ENCODE measurements around the gene GPC3. TPM values are rescaled to one million over a fixed set of nuclear protein-coding genes. Genes with fewer than 3 reads are reported as not detected.

Gene GPC3
- total and polyA plus RNA-seq, 2 of the 4 experiments (the other 2 are of a cell fraction), result not detected

DNA sequence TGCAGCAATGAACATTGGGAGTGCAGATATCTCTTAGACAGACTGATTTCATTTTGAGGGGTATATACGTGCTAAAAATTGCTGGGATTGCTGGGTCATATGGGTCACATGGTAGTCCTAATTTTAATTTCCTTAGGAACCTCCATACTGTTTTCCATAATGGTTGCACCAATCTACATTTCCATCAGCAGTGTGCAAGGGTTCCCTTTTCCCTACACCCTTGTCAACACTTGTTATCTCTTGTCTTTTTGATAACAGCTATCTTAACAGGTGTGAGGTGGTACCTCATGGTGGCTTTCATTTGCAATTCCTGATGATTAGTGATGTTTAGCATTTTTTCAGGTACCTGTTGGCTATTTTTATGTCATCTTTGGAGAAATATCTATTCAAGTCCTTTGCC is 57.0 kb downstream of the GPC3 start:
- Histone ChIP-seq H2BK20ac (ENCODE audit: low read depth, low read length) (no peak overlapping the region), H3K4ac (ENCODE audit: low read depth, low read length) (no peak overlapping the region), H3K4me1 (ENCODE audit: control insufficient read depth, insufficient read depth, low read length) (no peaks in the 10 kb centered on the region), H4K20me1 (ENCODE audit: insufficient read depth, low read length) (no peaks in the 10 kb centered on the region), H2BK15ac (ENCODE audit: low read depth, low read length) (no peak overlapping the region), H3K79me1 (ENCODE audit: low read depth in 1 of 2, low read length in 2 of 2) (no peaks in the 10 kb centered on the region), H4K5ac (ENCODE audit: low read depth, low read length) (no peak overlapping the region), H2BK5ac (ENCODE audit: low read depth, low read length, poor library complexity, severe bottlenecking) (no peak overlapping the region), H3K14ac (replicated peaks; ENCODE audit: low read depth, low read length) (no peak overlapping the region), H4K91ac (ENCODE audit: insufficient read depth, low read depth, low read length) (no peak overlapping the region), H4K8ac (ENCODE audit: low read depth in 2 of 2, low read length in 2 of 2) (no peak overlapping the region), H3K27me3 (ENCODE audit: control insufficient read depth, insufficient read depth, low read length) (no peaks in the 10 kb centered on the region; the same call in 1 of the 2 replicates), H3K9ac (ENCODE audit: low read depth, low read length) (no peak overlapping the region), H3K4me3 (ENCODE audit: insufficient read depth, low read depth, low read length) (no peak overlapping the region), H3K18ac (ENCODE audit: low read depth, low read length) (no peak overlapping the region), H3K56ac (ENCODE audit: extremely low read depth, insufficient read depth, low read length) (no peak overlapping the region), H3K9me1 (ENCODE audit: insufficient read depth, low read length) (no peaks in the 10 kb centered on the region), H3K27ac (ENCODE audit: insufficient read depth, low read length) (no peak overlapping the region), H3K9me3 (ENCODE audit: control insufficient read depth, insufficient read depth, low read length) (no peaks in the 10 kb centered on the region), H2AK5ac (ENCODE audit: low read depth, low read length) (no peak overlapping the region), H3K23ac (ENCODE audit: low read depth, low read length) (no peak overlapping the region), H3K4me2 (ENCODE audit: low read depth, low read length) (no peak overlapping the region), H2AFZ (replicated peaks; ENCODE audit: low read length, poor library complexity) (no peak overlapping the region), H2AK9ac (replicated peaks; ENCODE audit: low read depth, low read length, poor library complexity) (no peak overlapping the region), H3K36me3 (ENCODE audit: control insufficient read depth, insufficient read depth, low read length) (no peaks in the 10 kb centered on the region), H2BK120ac (ENCODE audit: low read depth, low read length) (no peak overlapping the region)
- ChIA-PET POLR2A (ENCODE audit: unreplicated experiment) (no interaction called here), CTCF (no interaction called here)
- dilution Hi-C loops (cut with HindIII; ENCODE audit: low sequenced_read_pairs, unreplicated experiment) (no loop called here), in situ Hi-C loops (cut with MboI; ENCODE audit: low sequenced_read_pairs) (no loop called here), intact Hi-C loops (cut with micrococcal nuclease) (no loop called here)
- WGBS, 2 experiments (ENCODE audit: extremely low coverage in 2 of 2, insufficient read length in 1 of 2), result no CpG with 5 or more reads among the region's 1 CpG
- no TSS peak for BruUV-seq (replicated peaks)
- DNase-seq, result no peak
- TF ChIP-seq RCOR1 (IDR thresholded peaks at IDR 0.05; ENCODE audit: insufficient replicate concordance, low read length) (no peak), NFE2L2 (IDR thresholded peaks at IDR 0.05; ENCODE audit: low read depth, low read length) (no peak), MXI1 (IDR thresholded peaks at IDR 0.05; ENCODE audit: borderline replicate concordance, low read depth, low read length) (no peak), BHLHE40 (IDR thresholded peaks at IDR 0.05; ENCODE audit: low read depth, low read length) (no peak), POLR2A (IDR thresholded peaks at IDR 0.05; ENCODE audit: low read depth, low read length) (no peak), RAD21 (IDR thresholded peaks at IDR 0.05; ENCODE audit: low read length) (no peak), FOS (IDR thresholded peaks at IDR 0.05; ENCODE audit: low read depth, low read length) (no peak), CHD1 (IDR thresholded peaks at IDR 0.05; ENCODE audit: low read depth, low read length) (no peak), CEBPB (IDR thresholded peaks at IDR 0.05; ENCODE audit: low read depth, low read length) (no peak), MAFK (IDR thresholded peaks at IDR 0.05; ENCODE audit: low read depth, low read length) (no peak), SMC3 (IDR thresholded peaks at IDR 0.05; ENCODE audit: low read depth, low read length) (no peak), MAZ (IDR thresholded peaks at IDR 0.05; ENCODE audit: borderline replicate concordance, low read depth, low read length) (no peak), RFX5 (IDR thresholded peaks at IDR 0.05; ENCODE audit: low read depth, low read length) (no peak)
- TF ChIP-seq, protein P1, sequence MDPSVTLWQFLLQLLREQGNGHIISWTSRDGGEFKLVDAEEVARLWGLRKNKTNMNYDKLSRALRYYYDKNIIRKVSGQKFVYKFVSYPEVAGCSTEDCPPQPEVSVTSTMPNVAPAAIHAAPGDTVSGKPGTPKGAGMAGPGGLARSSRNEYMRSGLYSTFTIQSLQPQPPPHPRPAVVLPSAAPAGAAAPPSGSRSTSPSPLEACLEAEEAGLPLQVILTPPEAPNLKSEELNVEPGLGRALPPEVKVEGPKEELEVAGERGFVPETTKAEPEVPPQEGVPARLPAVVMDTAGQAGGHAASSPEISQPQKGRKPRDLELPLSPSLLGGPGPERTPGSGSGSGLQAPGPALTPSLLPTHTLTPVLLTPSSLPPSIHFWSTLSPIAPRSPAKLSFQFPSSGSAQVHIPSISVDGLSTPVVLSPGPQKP (IDR thresholded peaks at IDR 0.05; ENCODE audit: borderline replicate concordance, low read depth, low read length), result no peak
- TF ChIP-seq, protein P2, sequence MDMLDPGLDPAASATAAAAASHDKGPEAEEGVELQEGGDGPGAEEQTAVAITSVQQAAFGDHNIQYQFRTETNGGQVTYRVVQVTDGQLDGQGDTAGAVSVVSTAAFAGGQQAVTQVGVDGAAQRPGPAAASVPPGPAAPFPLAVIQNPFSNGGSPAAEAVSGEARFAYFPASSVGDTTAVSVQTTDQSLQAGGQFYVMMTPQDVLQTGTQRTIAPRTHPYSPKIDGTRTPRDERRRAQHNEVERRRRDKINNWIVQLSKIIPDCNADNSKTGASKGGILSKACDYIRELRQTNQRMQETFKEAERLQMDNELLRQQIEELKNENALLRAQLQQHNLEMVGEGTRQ (IDR thresholded peaks at IDR 0.05; ENCODE audit: low read depth, low read length), result no peak
- TF ChIP-seq, protein P3, sequence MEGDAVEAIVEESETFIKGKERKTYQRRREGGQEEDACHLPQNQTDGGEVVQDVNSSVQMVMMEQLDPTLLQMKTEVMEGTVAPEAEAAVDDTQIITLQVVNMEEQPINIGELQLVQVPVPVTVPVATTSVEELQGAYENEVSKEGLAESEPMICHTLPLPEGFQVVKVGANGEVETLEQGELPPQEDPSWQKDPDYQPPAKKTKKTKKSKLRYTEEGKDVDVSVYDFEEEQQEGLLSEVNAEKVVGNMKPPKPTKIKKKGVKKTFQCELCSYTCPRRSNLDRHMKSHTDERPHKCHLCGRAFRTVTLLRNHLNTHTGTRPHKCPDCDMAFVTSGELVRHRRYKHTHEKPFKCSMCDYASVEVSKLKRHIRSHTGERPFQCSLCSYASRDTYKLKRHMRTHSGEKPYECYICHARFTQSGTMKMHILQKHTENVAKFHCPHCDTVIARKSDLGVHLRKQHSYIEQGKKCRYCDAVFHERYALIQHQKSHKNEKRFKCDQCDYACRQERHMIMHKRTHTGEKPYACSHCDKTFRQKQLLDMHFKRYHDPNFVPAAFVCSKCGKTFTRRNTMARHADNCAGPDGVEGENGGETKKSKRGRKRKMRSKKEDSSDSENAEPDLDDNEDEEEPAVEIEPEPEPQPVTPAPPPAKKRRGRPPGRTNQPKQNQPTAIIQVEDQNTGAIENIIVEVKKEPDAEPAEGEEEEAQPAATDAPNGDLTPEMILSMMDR (conservative IDR thresholded peaks at IDR 0.05; ENCODE audit: low read depth, low read length), result no peak
- no peak for ATAC-seq (ENCODE audit: low read depth)

Measured in IMR-90 (cell line).